PC-9 (cell line): Measurements from ENCODE around the gene UBE2U.

Experiments used
- EZH2 ChIP-seq: fragments of 200-600 bp; sonication (generic); IDR thresholded peaks from 2 replicates; pipeline ENCODE4 v1.8.0; 2017; ENCODE audit warnings: antibody characterized with exemption, low read depth
- TF ChIP-seq, protein P1 (sequence below): fragments of 200-600 bp; sonication (generic); conservative IDR thresholded peaks from 2 replicates; pipeline ENCODE4 v1.6.1; 2017; ENCODE audit warnings: mixed run types, antibody characterized with exemption, mild to moderate bottlenecking, moderate library complexity

GRCh38 chr1:64167176-64167575 is 36.2 kb upstream of the UBE2U start:
- TF ChIP-seq, protein P1, sequence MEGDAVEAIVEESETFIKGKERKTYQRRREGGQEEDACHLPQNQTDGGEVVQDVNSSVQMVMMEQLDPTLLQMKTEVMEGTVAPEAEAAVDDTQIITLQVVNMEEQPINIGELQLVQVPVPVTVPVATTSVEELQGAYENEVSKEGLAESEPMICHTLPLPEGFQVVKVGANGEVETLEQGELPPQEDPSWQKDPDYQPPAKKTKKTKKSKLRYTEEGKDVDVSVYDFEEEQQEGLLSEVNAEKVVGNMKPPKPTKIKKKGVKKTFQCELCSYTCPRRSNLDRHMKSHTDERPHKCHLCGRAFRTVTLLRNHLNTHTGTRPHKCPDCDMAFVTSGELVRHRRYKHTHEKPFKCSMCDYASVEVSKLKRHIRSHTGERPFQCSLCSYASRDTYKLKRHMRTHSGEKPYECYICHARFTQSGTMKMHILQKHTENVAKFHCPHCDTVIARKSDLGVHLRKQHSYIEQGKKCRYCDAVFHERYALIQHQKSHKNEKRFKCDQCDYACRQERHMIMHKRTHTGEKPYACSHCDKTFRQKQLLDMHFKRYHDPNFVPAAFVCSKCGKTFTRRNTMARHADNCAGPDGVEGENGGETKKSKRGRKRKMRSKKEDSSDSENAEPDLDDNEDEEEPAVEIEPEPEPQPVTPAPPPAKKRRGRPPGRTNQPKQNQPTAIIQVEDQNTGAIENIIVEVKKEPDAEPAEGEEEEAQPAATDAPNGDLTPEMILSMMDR = no peak
- no peak for TF ChIP-seq EZH2
